SK-N-SH treated with all-trans-retinoic acid at 6 μM for 48 hours (cell line): Measurements from ENCODE around the gene SLC8A3.

Source experiments
- ATAC-seq: fragments of 200-7000 bp; cut with Tn5 transposase; 3 replicates; pipeline ENCODE4 v1.9.1; 2020; ENCODE audit warnings: mild to moderate bottlenecking, moderate library complexity
- ARNTL ChIP-seq: fragments of 450-650 bp; formaldehyde crosslinking; IDR thresholded peaks from 2 replicates; pipeline ENCODE4 v1.5.0; 2020; ENCODE audit warnings: low read depth, mild to moderate bottlenecking, moderate library complexity, borderline replicate concordance
- BACH2 ChIP-seq: fragments of 250-450 bp; sonication (Bioruptor Pico); IDR thresholded peaks from 2 replicates; pipeline ENCODE4 v1.9.0; 2021; ENCODE audit warnings: mild to moderate bottlenecking, borderline replicate concordance
- CSDC2 ChIP-seq: fragments of 250-450 bp; sonication (Bioruptor Pico); IDR thresholded peaks from 2 replicates; pipeline ENCODE4 v1.5.0; 2020; ENCODE audit warnings: mild to moderate bottlenecking, moderate library complexity
- ESRRG ChIP-seq: fragments of 250-450 bp; sonication (Bioruptor Pico); IDR thresholded peaks from 2 replicates; pipeline ENCODE4 v1.6.1; 2021; ENCODE audit warnings: mild to moderate bottlenecking
- GLIS3 ChIP-seq: fragments of 250-450 bp; sonication (Bioruptor Pico); IDR thresholded peaks from 2 replicates; pipeline ENCODE4 v1.5.0; 2020; ENCODE audit warnings: mild to moderate bottlenecking, moderate library complexity
- ISL1 ChIP-seq: fragments of 250-450 bp; sonication (Bioruptor Pico); IDR thresholded peaks from 2 replicates; pipeline ENCODE4 v2.1.2; 2022; ENCODE audit warnings: mild to moderate bottlenecking, moderate library complexity
- OSR1 ChIP-seq: fragments of 250-450 bp; sonication (Bioruptor Pico); IDR thresholded peaks from 2 replicates; pipeline ENCODE4 v1.8.0; 2022; ENCODE audit warnings: moderate library complexity, mild to moderate bottlenecking, inconsistent platforms
- RARB ChIP-seq: fragments of 250-450 bp; sonication (Bioruptor Pico); IDR thresholded peaks from 2 replicates; pipeline ENCODE4 v1.8.0; 2021; ENCODE audit warnings: mild to moderate bottlenecking, moderate library complexity
- SNAI2 ChIP-seq: fragments of 250-450 bp; sonication (Bioruptor Pico); IDR thresholded peaks from 2 replicates; pipeline ENCODE4 v1.5.0; 2020; ENCODE audit warnings: mild to moderate bottlenecking, moderate library complexity
- TCF4 ChIP-seq: fragments of 250-450 bp; sonication (Bioruptor Pico); IDR thresholded peaks from 2 replicates; pipeline ENCODE4 v1.8.0; 2021; ENCODE audit warnings: mild to moderate bottlenecking, moderate library complexity, borderline replicate concordance
- TOX ChIP-seq: fragments of 250-450 bp; sonication (Bioruptor Pico); IDR thresholded peaks from 2 replicates; pipeline ENCODE4 v1.8.0; 2021; ENCODE audit warnings: mild to moderate bottlenecking, moderate library complexity, borderline replicate concordance
- ZC3H10 ChIP-seq: fragments of 250-450 bp; sonication (Bioruptor Pico); IDR thresholded peaks from 2 replicates; pipeline ENCODE4 v1.5.1; 2021; ENCODE audit warnings: mild to moderate bottlenecking, moderate library complexity
- ZFP3 ChIP-seq: fragments of 250-450 bp; sonication (Bioruptor Pico); IDR thresholded peaks from 2 replicates; pipeline ENCODE4 v1.5.0; 2020; ENCODE audit warnings: mild to moderate bottlenecking, moderate library complexity
- ZFP30 ChIP-seq: fragments of 450-650 bp; formaldehyde crosslinking; IDR thresholded peaks from 2 replicates; pipeline ENCODE4 v1.5.0; 2022; ENCODE audit warnings: mild to moderate bottlenecking, moderate library complexity
- ZNF565 ChIP-seq: fragments of 450-650 bp; formaldehyde crosslinking; conservative IDR thresholded peaks from 2 replicates; pipeline ENCODE4 v1.5.0; 2020; ENCODE audit warnings: low read depth, mild to moderate bottlenecking, moderate library complexity
- ZNF70 ChIP-seq: fragments of 450-650 bp; formaldehyde crosslinking; IDR thresholded peaks from 2 replicates; pipeline ENCODE4 v1.5.0; 2020; ENCODE audit warnings: mild to moderate bottlenecking, moderate library complexity
- ZNF8 ChIP-seq: fragments of 450-650 bp; formaldehyde crosslinking; IDR thresholded peaks from 2 replicates; pipeline ENCODE4 v1.5.0; 2020; ENCODE audit warnings: mild to moderate bottlenecking, moderate library complexity
- TF ChIP-seq, protein P1 (sequence below): fragments of 250-450 bp; sonication (Bioruptor Pico); IDR thresholded peaks from 2 replicates; pipeline ENCODE4 v1.5.0; 2020; ENCODE audit warnings: mild to moderate bottlenecking, moderate library complexity
- TF ChIP-seq, protein P2 (sequence below): fragments of 250-450 bp; sonication (Bioruptor Pico); IDR thresholded peaks from 2 replicates; pipeline ENCODE4 v1.5.1; 2021; ENCODE audit warnings: mild to moderate bottlenecking, moderate library complexity
- TF ChIP-seq, protein P3 (sequence below): fragments of 250-450 bp; sonication (Bioruptor Pico); IDR thresholded peaks from 2 replicates; pipeline ENCODE4 v1.8.0; 2020; ENCODE audit warnings: mild to moderate bottlenecking, moderate library complexity, borderline replicate concordance
- TF ChIP-seq, protein P4 (sequence below): fragments of 250-450 bp; sonication (Bioruptor Pico); IDR thresholded peaks from 2 replicates; pipeline ENCODE4 v1.8.0; 2021; ENCODE audit warnings: low read depth, mild to moderate bottlenecking, moderate library complexity, borderline replicate concordance

SLC8A3 gene

DNA sequence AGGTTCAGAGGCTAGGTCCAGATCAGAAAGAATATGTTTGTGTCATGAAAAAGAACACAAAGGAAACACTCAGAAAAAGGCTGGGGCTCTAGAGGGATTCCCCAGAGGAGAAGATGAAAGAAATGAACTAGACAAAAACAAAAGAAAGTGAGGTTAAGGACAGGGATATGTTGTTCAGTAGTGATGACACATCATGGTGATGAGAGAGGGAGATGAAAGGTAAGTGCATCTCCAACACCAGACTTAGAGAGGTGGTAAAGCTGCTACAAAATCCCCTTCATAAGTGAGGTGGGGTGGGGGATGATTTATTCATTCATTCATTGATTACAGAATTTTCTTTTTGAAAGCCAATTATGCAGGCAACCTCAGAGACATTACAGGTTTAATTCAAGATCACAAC lies 19.6 kb upstream of the SLC8A3 start:
- no peak for ATAC-seq

DNA sequence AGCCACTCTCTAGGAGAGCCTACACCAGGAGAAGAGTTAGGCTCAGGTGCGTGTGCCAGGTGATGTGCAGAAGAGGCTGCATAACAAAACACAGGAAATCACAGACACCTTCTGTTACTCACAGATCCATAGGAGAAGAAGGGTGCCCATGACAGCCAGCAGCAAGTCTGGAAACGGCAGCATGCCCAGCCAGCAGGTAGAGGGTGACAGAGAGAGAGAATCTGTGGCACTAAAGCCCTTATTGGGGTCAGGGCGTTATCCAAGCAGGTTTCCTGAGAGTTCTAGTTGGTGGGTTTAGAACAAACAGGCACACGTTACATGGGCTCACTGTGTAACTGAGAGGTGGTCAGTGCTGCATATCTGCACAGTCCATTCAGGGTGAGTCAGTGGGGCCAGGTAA lies 14.9 kb upstream of the SLC8A3 start:
- ATAC-seq: no peak
- TF ChIP-seq OSR1 (CRISPR knock-in tag) (no peak), GLIS3 (CRISPR knock-in tag) (no peak), ZFP3 (CRISPR knock-in tag) (no peak), ARNTL (no peak), ZC3H10 (CRISPR knock-in tag) (no peak), TOX (no peak), BACH2 (no peak), ESRRG (CRISPR knock-in tag) (no peak), ZNF70 (no peak), RARB (CRISPR knock-in tag) (no peak), ZFP30 (CRISPR knock-in tag) (no peak), CSDC2 (no peak), ZNF565 (CRISPR knock-in tag) (no peak), SNAI2 (CRISPR knock-in tag) (no peak)
- TF ChIP-seq, protein P1, sequence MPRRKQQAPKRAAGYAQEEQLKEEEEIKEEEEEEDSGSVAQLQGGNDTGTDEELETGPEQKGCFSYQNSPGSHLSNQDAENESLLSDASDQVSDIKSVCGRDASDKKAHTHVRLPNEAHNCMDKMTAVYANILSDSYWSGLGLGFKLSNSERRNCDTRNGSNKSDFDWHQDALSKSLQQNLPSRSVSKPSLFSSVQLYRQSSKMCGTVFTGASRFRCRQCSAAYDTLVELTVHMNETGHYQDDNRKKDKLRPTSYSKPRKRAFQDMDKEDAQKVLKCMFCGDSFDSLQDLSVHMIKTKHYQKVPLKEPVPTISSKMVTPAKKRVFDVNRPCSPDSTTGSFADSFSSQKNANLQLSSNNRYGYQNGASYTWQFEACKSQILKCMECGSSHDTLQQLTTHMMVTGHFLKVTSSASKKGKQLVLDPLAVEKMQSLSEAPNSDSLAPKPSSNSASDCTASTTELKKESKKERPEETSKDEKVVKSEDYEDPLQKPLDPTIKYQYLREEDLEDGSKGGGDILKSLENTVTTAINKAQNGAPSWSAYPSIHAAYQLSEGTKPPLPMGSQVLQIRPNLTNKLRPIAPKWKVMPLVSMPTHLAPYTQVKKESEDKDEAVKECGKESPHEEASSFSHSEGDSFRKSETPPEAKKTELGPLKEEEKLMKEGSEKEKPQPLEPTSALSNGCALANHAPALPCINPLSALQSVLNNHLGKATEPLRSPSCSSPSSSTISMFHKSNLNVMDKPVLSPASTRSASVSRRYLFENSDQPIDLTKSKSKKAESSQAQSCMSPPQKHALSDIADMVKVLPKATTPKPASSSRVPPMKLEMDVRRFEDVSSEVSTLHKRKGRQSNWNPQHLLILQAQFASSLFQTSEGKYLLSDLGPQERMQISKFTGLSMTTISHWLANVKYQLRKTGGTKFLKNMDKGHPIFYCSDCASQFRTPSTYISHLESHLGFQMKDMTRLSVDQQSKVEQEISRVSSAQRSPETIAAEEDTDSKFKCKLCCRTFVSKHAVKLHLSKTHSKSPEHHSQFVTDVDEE (CRISPR knock-in tag): no peak
- TF ChIP-seq, protein P2, sequence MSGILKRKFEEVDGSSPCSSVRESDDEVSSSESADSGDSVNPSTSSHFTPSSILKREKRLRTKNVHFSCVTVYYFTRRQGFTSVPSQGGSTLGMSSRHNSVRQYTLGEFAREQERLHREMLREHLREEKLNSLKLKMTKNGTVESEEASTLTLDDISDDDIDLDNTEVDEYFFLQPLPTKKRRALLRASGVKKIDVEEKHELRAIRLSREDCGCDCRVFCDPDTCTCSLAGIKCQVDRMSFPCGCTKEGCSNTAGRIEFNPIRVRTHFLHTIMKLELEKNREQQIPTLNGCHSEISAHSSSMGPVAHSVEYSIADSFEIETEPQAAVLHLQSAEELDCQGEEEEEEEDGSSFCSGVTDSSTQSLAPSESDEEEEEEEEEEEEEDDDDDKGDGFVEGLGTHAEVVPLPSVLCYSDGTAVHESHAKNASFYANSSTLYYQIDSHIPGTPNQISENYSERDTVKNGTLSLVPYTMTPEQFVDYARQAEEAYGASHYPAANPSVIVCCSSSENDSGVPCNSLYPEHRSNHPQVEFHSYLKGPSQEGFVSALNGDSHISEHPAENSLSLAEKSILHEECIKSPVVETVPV (CRISPR knock-in tag): no peak
- TF ChIP-seq, protein P3, sequence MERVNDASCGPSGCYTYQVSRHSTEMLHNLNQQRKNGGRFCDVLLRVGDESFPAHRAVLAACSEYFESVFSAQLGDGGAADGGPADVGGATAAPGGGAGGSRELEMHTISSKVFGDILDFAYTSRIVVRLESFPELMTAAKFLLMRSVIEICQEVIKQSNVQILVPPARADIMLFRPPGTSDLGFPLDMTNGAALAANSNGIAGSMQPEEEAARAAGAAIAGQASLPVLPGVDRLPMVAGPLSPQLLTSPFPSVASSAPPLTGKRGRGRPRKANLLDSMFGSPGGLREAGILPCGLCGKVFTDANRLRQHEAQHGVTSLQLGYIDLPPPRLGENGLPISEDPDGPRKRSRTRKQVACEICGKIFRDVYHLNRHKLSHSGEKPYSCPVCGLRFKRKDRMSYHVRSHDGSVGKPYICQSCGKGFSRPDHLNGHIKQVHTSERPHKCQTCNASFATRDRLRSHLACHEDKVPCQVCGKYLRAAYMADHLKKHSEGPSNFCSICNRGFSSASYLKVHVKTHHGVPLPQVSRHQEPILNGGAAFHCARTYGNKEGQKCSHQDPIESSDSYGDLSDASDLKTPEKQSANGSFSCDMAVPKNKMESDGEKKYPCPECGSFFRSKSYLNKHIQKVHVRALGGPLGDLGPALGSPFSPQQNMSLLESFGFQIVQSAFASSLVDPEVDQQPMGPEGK (CRISPR knock-in tag): no peak

More for the DNA sequence above, 19.6 kb upstream of the SLC8A3 start:
- TF ChIP-seq ZFP3 (CRISPR knock-in tag): no peak
- no peak for TF ChIP-seq ZNF70
- TF ChIP-seq ESRRG (CRISPR knock-in tag): no peak
- TF ChIP-seq TCF4: no peak
- TF ChIP-seq ZFP30 (CRISPR knock-in tag): no peak
- TF ChIP-seq RARB (CRISPR knock-in tag): no peak
- TF ChIP-seq, protein P4, sequence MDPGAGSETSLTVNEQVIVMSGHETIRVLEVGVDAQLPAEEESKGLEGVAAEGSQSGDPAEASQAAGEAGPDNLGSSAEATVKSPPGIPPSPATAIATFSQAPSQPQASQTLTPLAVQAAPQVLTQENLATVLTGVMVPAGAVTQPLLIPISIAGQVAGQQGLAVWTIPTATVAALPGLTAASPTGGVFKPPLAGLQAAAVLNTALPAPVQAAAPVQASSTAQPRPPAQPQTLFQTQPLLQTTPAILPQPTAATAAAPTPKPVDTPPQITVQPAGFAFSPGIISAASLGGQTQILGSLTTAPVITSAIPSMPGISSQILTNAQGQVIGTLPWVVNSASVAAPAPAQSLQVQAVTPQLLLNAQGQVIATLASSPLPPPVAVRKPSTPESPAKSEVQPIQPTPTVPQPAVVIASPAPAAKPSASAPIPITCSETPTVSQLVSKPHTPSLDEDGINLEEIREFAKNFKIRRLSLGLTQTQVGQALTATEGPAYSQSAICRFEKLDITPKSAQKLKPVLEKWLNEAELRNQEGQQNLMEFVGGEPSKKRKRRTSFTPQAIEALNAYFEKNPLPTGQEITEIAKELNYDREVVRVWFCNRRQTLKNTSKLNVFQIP (CRISPR knock-in tag): no peak
- no peak for TF ChIP-seq TOX
- TF ChIP-seq, protein P2 (CRISPR knock-in tag): no peak
- TF ChIP-seq ARNTL: no peak
- no peak for TF ChIP-seq ZC3H10 (CRISPR knock-in tag)
- no peak for TF ChIP-seq ISL1 (CRISPR knock-in tag)
- TF ChIP-seq, protein P1 (CRISPR knock-in tag): no peak
- TF ChIP-seq, protein P3 (CRISPR knock-in tag): no peak
- no peak for TF ChIP-seq BACH2
- TF ChIP-seq SNAI2 (CRISPR knock-in tag): no peak
- no peak for TF ChIP-seq ZNF8 (CRISPR knock-in tag)
- no peak for TF ChIP-seq ZNF565 (CRISPR knock-in tag)
- TF ChIP-seq, all 23 proteins: peak for 0
